ENCODE measurements around the gene FBP2.

DNA sequence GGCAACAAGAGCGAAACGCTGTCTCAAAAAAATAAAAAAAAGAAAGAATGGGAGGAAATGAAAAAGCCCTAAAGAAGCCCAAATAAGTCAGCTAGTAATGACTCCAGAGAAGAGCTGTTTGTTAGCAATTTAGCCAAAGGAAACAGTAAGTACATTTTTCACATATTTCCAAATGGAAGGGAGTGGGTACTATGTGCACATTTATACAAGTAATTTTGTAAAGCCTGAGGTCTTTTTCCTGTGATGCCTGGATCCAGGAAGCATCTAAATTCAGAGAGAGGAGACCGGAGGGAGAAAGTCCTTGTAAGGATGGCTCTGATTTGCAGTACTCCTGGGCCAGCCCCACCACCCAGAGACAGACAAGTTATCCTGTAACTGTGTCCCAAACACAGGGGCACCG is 31.0 kb upstream of the FBP2 start:
- no peak for TF ChIP-seq POLR2A (IDR thresholded peaks at IDR 0.05)
- TF ChIP-seq, protein P1, sequence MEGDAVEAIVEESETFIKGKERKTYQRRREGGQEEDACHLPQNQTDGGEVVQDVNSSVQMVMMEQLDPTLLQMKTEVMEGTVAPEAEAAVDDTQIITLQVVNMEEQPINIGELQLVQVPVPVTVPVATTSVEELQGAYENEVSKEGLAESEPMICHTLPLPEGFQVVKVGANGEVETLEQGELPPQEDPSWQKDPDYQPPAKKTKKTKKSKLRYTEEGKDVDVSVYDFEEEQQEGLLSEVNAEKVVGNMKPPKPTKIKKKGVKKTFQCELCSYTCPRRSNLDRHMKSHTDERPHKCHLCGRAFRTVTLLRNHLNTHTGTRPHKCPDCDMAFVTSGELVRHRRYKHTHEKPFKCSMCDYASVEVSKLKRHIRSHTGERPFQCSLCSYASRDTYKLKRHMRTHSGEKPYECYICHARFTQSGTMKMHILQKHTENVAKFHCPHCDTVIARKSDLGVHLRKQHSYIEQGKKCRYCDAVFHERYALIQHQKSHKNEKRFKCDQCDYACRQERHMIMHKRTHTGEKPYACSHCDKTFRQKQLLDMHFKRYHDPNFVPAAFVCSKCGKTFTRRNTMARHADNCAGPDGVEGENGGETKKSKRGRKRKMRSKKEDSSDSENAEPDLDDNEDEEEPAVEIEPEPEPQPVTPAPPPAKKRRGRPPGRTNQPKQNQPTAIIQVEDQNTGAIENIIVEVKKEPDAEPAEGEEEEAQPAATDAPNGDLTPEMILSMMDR (IDR thresholded peaks at IDR 0.05): no peak

Measured in Peyer's patch (tissue), 4 donors.